Sigmoid colon (tissue), 4 donors: Measurements from ENCODE around the gene ACACA.

ENCODE experiments used
- EP300 ChIP-seq, 4 donors: sonication (generic); formaldehyde crosslinking; IDR thresholded peaks; one replicate each; pipeline ENCODE4 v1.6.1; 2017; ENCODE audit warnings: antibody characterized with exemption in 4 of 4
- TF ChIP-seq, protein P1 (sequence below), 4 experiments: fragments of 450-650 bp in 3 of 4; fragments of 200-600 bp in 1 of 4; IDR thresholded peaks; one replicate each; pipeline ENCODE4 v1.5.1; 2016 to 2019; ENCODE audit warnings: antibody characterized with exemption in 4 of 4, mild to moderate bottlenecking in 3 of 4, moderate library complexity in 2 of 4

DNA sequence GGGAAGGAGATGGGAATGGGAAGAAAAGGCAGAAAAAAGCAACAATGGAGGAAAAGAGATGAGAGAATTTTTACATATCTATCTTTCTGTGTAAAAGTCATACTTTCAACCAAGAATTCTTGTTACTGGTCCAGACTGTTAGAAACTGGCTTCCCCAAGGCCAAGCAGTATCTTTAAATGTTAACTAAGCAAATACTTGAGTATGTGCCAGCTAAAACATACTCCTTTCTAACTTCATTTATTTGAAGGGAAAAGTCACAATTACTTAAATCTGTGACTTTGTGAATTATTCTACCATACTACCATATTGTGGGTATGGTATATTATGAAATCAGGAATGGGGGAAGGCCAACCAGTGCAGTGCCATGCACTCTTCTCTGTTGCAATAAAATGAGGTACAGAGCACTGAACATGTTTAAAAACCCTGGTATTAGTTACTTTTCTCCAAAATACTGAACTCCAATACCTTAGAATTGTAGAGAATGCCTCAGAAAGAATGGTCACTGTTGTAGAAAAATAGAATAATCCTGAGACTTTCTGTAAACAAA lies 123.1 kb downstream of the ACACA start:
- TF ChIP-seq EP300 (IDR thresholded peaks at IDR 0.05): no peak
- TF ChIP-seq, protein P1, sequence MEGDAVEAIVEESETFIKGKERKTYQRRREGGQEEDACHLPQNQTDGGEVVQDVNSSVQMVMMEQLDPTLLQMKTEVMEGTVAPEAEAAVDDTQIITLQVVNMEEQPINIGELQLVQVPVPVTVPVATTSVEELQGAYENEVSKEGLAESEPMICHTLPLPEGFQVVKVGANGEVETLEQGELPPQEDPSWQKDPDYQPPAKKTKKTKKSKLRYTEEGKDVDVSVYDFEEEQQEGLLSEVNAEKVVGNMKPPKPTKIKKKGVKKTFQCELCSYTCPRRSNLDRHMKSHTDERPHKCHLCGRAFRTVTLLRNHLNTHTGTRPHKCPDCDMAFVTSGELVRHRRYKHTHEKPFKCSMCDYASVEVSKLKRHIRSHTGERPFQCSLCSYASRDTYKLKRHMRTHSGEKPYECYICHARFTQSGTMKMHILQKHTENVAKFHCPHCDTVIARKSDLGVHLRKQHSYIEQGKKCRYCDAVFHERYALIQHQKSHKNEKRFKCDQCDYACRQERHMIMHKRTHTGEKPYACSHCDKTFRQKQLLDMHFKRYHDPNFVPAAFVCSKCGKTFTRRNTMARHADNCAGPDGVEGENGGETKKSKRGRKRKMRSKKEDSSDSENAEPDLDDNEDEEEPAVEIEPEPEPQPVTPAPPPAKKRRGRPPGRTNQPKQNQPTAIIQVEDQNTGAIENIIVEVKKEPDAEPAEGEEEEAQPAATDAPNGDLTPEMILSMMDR (IDR thresholded peaks at IDR 0.05): no peak
